H9 (cell line): ENCODE measurements around the gene TMEM271. TPM values are rescaled to one million over a fixed set of nuclear protein-coding genes. Genes with fewer than 3 reads are reported as not detected.
"Not testable (repeated sequence)": the region's sequence is repeated elsewhere in the genome, so short reads cannot be mapped to it uniquely, and the experiment has no call there.

Experiments
- DNase-seq: peaks from one replicate; pipeline ENCODE4 v3.0.0-alpha.2; 2017
- H2AFZ ChIP-seq: one replicate; pipeline ENCODE4 v1.6.1; 2013; ENCODE audit warnings: mild to moderate bottlenecking, low read length, control low read depth, moderate library complexity
- H2AK5ac ChIP-seq: 2 replicates; pipeline ENCODE4 v1.6.1; 2013; ENCODE audit warnings: low read length, control low read depth, mixed read lengths; ENCODE audit not compliant: insufficient read length
- H2BK120ac ChIP-seq: one replicate; pipeline ENCODE4 v1.6.1; 2013; ENCODE audit warnings: low read depth, mild to moderate bottlenecking, low read length, control low read depth, inconsistent platforms; ENCODE audit not compliant: poor library complexity, severe bottlenecking
- H2BK12ac ChIP-seq: 2 replicates; pipeline ENCODE4 v1.6.1; 2013; ENCODE audit warnings: low read length, control low read depth, mixed read lengths, low read depth; ENCODE audit not compliant: insufficient read length
- H2BK15ac ChIP-seq: 2 replicates; pipeline ENCODE4 v1.6.1; 2013; ENCODE audit warnings: low read depth, low read length, control low read depth
- H2BK20ac ChIP-seq: one replicate; pipeline ENCODE4 v1.6.1; 2013; ENCODE audit warnings: low read depth, mild to moderate bottlenecking, low read length, control low read depth, inconsistent platforms; ENCODE audit not compliant: poor library complexity, severe bottlenecking
- H2BK5ac ChIP-seq: 2 replicates; pipeline ENCODE4 v1.6.1; 2013; ENCODE audit warnings: low read length, control low read depth, mixed read lengths; ENCODE audit not compliant: insufficient read length
- H3K14ac ChIP-seq: 2 replicates; pipeline ENCODE4 v1.6.1; 2013; ENCODE audit warnings: low read length, control low read depth; ENCODE audit not compliant: insufficient read depth
- H3K18ac ChIP-seq: 2 replicates; pipeline ENCODE4 v1.6.1; 2013; ENCODE audit warnings: low read depth, mild to moderate bottlenecking, mixed read lengths, low read length, control low read depth; ENCODE audit not compliant: insufficient read length
- H3K23ac ChIP-seq: 2 replicates; pipeline ENCODE4 v1.6.1; 2013; ENCODE audit warnings: low read length, control low read depth, mixed read lengths, low read depth; ENCODE audit not compliant: insufficient read length
- H3K23me2 ChIP-seq: 2 replicates; pipeline ENCODE4 v1.6.1; 2013; ENCODE audit warnings: low read depth, mild to moderate bottlenecking, mixed read lengths, low read length, control low read depth; ENCODE audit not compliant: insufficient read length, poor library complexity, severe bottlenecking
- H3K27ac ChIP-seq: 2 replicates; pipeline ENCODE4 v1.5.1; 2013; ENCODE audit warnings: low read length, control low read depth, mixed read lengths, low read depth; ENCODE audit not compliant: insufficient read length
- H3K27me3 ChIP-seq: 2 replicates; pipeline ENCODE4 v1.6.1; 2013; ENCODE audit warnings: low read length, control low read depth, inconsistent platforms; ENCODE audit not compliant: insufficient read depth
- H3K4ac ChIP-seq: 2 replicates; pipeline ENCODE4 v1.6.1; 2013; ENCODE audit warnings: low read depth, mild to moderate bottlenecking, control low read depth, inconsistent platforms, low read length, moderate library complexity
- H3K4me1 ChIP-seq: 2 replicates; pipeline ENCODE4 v1.6.1; 2013; ENCODE audit warnings: low read length, control low read depth, inconsistent platforms; ENCODE audit not compliant: insufficient read depth
- H3K4me2 ChIP-seq: 2 replicates; pipeline ENCODE4 v1.6.1; 2013; ENCODE audit warnings: low read length, control low read depth, mixed read lengths; ENCODE audit not compliant: insufficient read length, insufficient read depth
- H3K56ac ChIP-seq: 2 replicates; pipeline ENCODE4 v1.6.1; 2013; ENCODE audit warnings: low read depth, mild to moderate bottlenecking, mixed read lengths, low read length, control low read depth; ENCODE audit not compliant: insufficient read length
- H3K79me1 ChIP-seq: 2 replicates; pipeline ENCODE4 v1.6.1; 2013; ENCODE audit warnings: low read depth, mild to moderate bottlenecking, moderate library complexity, low read length, control low read depth, inconsistent platforms; ENCODE audit not compliant: insufficient read depth, poor library complexity, severe bottlenecking
- H3K79me2 ChIP-seq: 2 replicates; pipeline ENCODE4 v1.6.1; 2013; ENCODE audit warnings: low read length, control low read depth, inconsistent platforms; ENCODE audit not compliant: insufficient read depth
- H3K9ac ChIP-seq: 2 replicates; pipeline ENCODE4 v1.6.1; 2013; ENCODE audit warnings: low read length, control low read depth, mixed read lengths; ENCODE audit not compliant: insufficient read length; ENCODE audit errors: extremely low read depth
- H3K9me3 ChIP-seq: one replicate; pipeline ENCODE4 v1.6.1; 2013; ENCODE audit warnings: low read depth, low read length, inconsistent platforms; ENCODE audit not compliant: control insufficient read depth
- H3T11ph ChIP-seq: one replicate; pipeline ENCODE4 v1.6.1; 2013; ENCODE audit warnings: mild to moderate bottlenecking, low read length, control low read depth, inconsistent platforms
- H4K20me1 ChIP-seq: one replicate; pipeline ENCODE4 v1.6.1; 2013; ENCODE audit not compliant: control insufficient read depth, insufficient read length, insufficient read depth
- H4K5ac ChIP-seq: 2 replicates; pipeline ENCODE4 v1.6.1; 2013; ENCODE audit warnings: low read depth, mild to moderate bottlenecking, mixed read lengths, low read length, control low read depth; ENCODE audit not compliant: insufficient read length
- H4K8ac ChIP-seq: replicated peaks from 2 replicates; pipeline ENCODE4 v1.6.1; 2013; ENCODE audit warnings: low read length, control low read depth, mixed read lengths, low read depth; ENCODE audit not compliant: insufficient read length
- H4K91ac ChIP-seq: 2 replicates; pipeline ENCODE4 v1.6.1; 2013; ENCODE audit warnings: low read depth, mild to moderate bottlenecking, moderate library complexity, mixed read lengths, low read length, control low read depth; ENCODE audit not compliant: insufficient read length
- H3K27ac Mint-ChIP-seq, 3 experiments: 2 replicates in 2 of 3; 3 replicates in 1 of 3; pipeline ENCODE4 v1.8.0; 2020 to 2021; ENCODE audit warnings: mixed read lengths in 3 of 3, mild to moderate bottlenecking in 1 of 3, moderate library complexity in 1 of 3
- H3K27me3 Mint-ChIP-seq: 2 replicates; pipeline ENCODE4 v1.8.0; 2021; ENCODE audit warnings: low read depth, mild to moderate bottlenecking, moderate library complexity, mixed read lengths
- H3K36me3 Mint-ChIP-seq, 3 experiments: 2 replicates in 2 of 3; 3 replicates in 1 of 3; pipeline ENCODE4 v1.8.0; 2020 to 2021; ENCODE audit warnings: low read depth in 3 of 3, mixed read lengths in 3 of 3; ENCODE audit not compliant: insufficient read depth in 1 of 3
- H3K4me1 Mint-ChIP-seq, 2 experiments: 2 replicates each; pipeline ENCODE4 v1.8.0; 2020; ENCODE audit warnings: mixed read lengths in 2 of 2
- H3K4me3 Mint-ChIP-seq, 2 experiments: 2 replicates in 1 of 2; 3 replicates in 1 of 2; pipeline ENCODE4 v1.8.0; 2020 to 2021; ENCODE audit warnings: mild to moderate bottlenecking in 2 of 2, mixed read lengths in 2 of 2, moderate library complexity in 1 of 2
- H3K9me3 Mint-ChIP-seq, 2 experiments: 2 replicates in 1 of 2; 3 replicates in 1 of 2; pipeline ENCODE4 v1.8.0; 2020; ENCODE audit warnings: mild to moderate bottlenecking in 2 of 2, mixed read lengths in 2 of 2, moderate library complexity in 1 of 2
- CTCF ChIP-seq: fragments of 200-600 bp; sonication (generic); conservative IDR thresholded peaks from 3 replicates; pipeline ENCODE4 v1.8.0; 2021; ENCODE audit warnings: antibody characterized with exemption, mild to moderate bottlenecking
- WGBS: extraction: QIAGEN DNeasy Blood & Tissue Kit; methylation state at CpG from one replicate; pipeline ENCODE4 v1.1.7; 2013; ENCODE audit warnings: missing lambda C conversion rate, low lambda C conversion rate, mixed read lengths; ENCODE audit not compliant: insufficient read length; ENCODE audit errors: extremely low coverage; 5-methylcytosine and 5-hydroxymethylcytosine counted together
- total RNA-seq: library from RNA; stranded (reverse); gene quantifications from 2 replicates; pipeline ENCODE4 v1.2.1, GENCODE V29; 2021

The TMEM271 gene
- total RNA-seq, 1 experiment from 2014 or later: 0.09 TPM

- Histone ChIP-seq H3K4me2 (no peak overlapping the region), H2AK5ac (no peak overlapping the region), H3K23ac (no peak overlapping the region), H3K4me1 (no peaks in the 10 kb centered on the region), H3K23me2 (no peaks in the 10 kb centered on the region), H3K18ac (no peak overlapping the region), H2BK15ac (no peak overlapping the region), H3K79me1 (no peaks in the 10 kb centered on the region), H3K14ac (no peak overlapping the region), H3K56ac (no peak overlapping the region), H2AFZ (no peak overlapping the region), H4K20me1 (no peaks in the 10 kb centered on the region), H2BK20ac (no peak overlapping the region), H4K5ac (no peak overlapping the region), H4K8ac (no peak overlapping the region), H2BK12ac (no peak overlapping the region), H3K79me2 (no peaks in the 10 kb centered on the region), H3K27me3 (no peaks in the 10 kb centered on the region), H3K4ac (no peak overlapping the region), H3T11ph (no peak overlapping the region), H3K27ac (no peak overlapping the region), H3K9ac (no peak overlapping the region), H4K91ac (no peak overlapping the region), H2BK120ac (no peak overlapping the region), H2BK5ac (no peak overlapping the region), H3K9me3 (no peaks in the 10 kb centered on the region)
- Mint-ChIP-seq H3K4me1 (no peaks in the 10 kb centered on the region), H3K36me3 (peaks cover 0 to 4% (median 1%) of the 10 kb centered on the region in 3 experiments; a peak in 3 of 7 replicates), H3K27ac (no peak overlapping the region), H3K4me3 (no peak overlapping the region), H3K27me3 (peaks cover 35% of the 10 kb centered on the region), H3K9me3 (peaks cover 49 to 54% of the 10 kb centered on the region in 2 experiments)
- TF ChIP-seq CTCF: no peak
- no CpG with 5 or more reads among the region's 14 CpGs for WGBS
- DNase-seq: no peak
Measured at GRCh38 chr4:555566-556275, 20.4 kb downstream of the TMEM271 start.

- not testable (repeated sequence) for H3K27ac Mint-ChIP-seq, H2BK120ac ChIP-seq
- peaks cover 48 to 51% of the 10 kb centered on the region in 2 experiments for H3K9me3 Mint-ChIP-seq
Measured at GRCh38 chr4:554793-555320, 21.2 kb downstream of the TMEM271 start.

More at GRCh38 chr4:554793-555320, 21.2 kb downstream of the TMEM271 start:
- not testable (repeated sequence) for H2BK15ac ChIP-seq, H3K27ac ChIP-seq, H3K79me1 ChIP-seq, H4K20me1 ChIP-seq, H3K4me2 ChIP-seq, H3T11ph ChIP-seq, H3K27me3 ChIP-seq, H3K23me2 ChIP-seq, H2AK5ac ChIP-seq, H2BK5ac ChIP-seq, H3K9ac ChIP-seq, H3K4me1 ChIP-seq, H3K56ac ChIP-seq, H2AFZ ChIP-seq, H3K9me3 ChIP-seq, H3K4me1 Mint-ChIP-seq, H4K5ac ChIP-seq, H2BK20ac ChIP-seq, H4K91ac ChIP-seq, H3K18ac ChIP-seq, DNase-seq, H3K4ac ChIP-seq, H4K8ac ChIP-seq, H2BK12ac ChIP-seq, H3K79me2 ChIP-seq, H3K4me3 Mint-ChIP-seq, H3K36me3 Mint-ChIP-seq, H3K23ac ChIP-seq, H3K14ac ChIP-seq
- no CpG with 5 or more reads among the region's 3 CpGs for WGBS
- H3K27me3 Mint-ChIP-seq: peaks cover 28% of the 10 kb centered on the region
